ENCODE measurements around the gene THRA. TPM values are rescaled to one million over a fixed set of nuclear protein-coding genes. Genes with fewer than 3 reads are reported as not detected.
A peak's percentile ranks its signal among the peaks of the same experiment; 100 is the strongest.

Gene THRA
- total and polyA plus RNA-seq, 2 donors from 2014 or later = 40.8 to 63.9 TPM

DNA sequence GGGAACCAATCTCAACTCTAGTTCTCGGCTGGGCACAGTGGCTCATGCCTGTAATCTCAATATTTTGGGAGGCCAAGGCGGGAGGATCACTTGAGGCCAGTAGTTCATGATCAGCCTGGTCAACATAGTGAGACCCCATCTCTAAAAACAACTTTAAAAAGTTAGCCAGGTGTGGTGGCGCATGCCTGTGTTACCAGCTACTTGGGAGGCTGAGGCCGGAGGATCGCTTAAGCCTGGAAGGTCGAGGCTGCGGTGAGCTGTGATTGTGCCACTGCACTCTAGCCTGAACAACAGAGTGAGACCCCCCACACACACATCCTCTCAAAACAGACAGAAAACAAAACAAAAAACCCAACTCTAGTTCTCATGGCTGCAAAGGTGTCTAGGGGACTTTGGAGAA is 4.9 kb downstream of the THRA start:
- no peak for FAIRE-seq
- TF ChIP-seq, protein P1, sequence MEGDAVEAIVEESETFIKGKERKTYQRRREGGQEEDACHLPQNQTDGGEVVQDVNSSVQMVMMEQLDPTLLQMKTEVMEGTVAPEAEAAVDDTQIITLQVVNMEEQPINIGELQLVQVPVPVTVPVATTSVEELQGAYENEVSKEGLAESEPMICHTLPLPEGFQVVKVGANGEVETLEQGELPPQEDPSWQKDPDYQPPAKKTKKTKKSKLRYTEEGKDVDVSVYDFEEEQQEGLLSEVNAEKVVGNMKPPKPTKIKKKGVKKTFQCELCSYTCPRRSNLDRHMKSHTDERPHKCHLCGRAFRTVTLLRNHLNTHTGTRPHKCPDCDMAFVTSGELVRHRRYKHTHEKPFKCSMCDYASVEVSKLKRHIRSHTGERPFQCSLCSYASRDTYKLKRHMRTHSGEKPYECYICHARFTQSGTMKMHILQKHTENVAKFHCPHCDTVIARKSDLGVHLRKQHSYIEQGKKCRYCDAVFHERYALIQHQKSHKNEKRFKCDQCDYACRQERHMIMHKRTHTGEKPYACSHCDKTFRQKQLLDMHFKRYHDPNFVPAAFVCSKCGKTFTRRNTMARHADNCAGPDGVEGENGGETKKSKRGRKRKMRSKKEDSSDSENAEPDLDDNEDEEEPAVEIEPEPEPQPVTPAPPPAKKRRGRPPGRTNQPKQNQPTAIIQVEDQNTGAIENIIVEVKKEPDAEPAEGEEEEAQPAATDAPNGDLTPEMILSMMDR (IDR thresholded peaks at IDR 0.05; ENCODE audit: borderline replicate concordance, extremely low read depth, insufficient read depth) = no peak
- Histone ChIP-seq H3K27me3 (ENCODE audit: control insufficient read depth, insufficient read depth, low read length) (no peaks in the 10 kb centered on the region), H3K27ac (ENCODE audit: low read depth in 2 of 2, low read length in 2 of 2) (peak overlapping the region; percentile 93 to 97), H3K36me3 (ENCODE audit: control insufficient read depth in 2 of 3, insufficient read depth in 3 of 3, low read length in 3 of 3) (no peaks in the 10 kb centered on the region), H3K4me1 (ENCODE audit: control insufficient read depth in 2 of 3, insufficient read depth in 2 of 3, low read depth in 1 of 3, low read length in 3 of 3) (peaks cover 9 to 73% (median 69%) of the 10 kb centered on the region in 3 donors), H3K4me3 (ENCODE audit: low read length in 3 of 3) (no peak overlapping the region), H3K9me3 (ENCODE audit: control insufficient read depth in 2 of 3, insufficient read depth in 1 of 3, low read length in 3 of 3) (no peaks in the 10 kb centered on the region), H3K9ac (ENCODE audit: low read length in 3 of 3) (peak overlapping the region in 1 of 3 donors; percentile 80)
- no peak for DNase-seq
- intact Hi-C loops (cut with DNase I) = no loop called here

DNA sequence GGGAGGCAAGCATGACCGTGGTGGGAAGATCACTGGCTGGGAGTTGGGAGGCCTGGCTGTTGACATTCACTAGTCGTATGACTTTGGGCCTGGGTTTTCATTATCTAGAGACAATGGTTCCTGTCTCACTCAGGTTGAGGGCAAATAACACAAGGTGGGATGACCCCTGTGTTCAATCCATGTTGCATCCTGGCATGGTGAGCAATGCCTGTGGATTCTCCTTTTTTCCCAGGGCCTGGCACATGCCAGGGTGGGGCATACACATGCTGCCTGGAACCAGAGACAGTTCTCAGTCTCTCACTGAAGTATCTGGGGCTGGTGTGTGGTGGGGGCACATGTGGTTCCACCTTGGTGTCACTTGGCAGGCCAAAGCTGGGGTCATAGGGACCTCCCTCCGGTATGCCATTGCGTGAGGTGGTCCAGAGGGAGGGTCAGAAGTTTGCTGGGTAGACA is 5.4 kb downstream of the THRA start:
- FAIRE-seq (no peak), DNase-seq (no peak)
- Histone ChIP-seq H3K36me3 (ENCODE audit: control insufficient read depth in 2 of 3, insufficient read depth in 3 of 3, low read length in 3 of 3) (no peaks in the 10 kb centered on the region), H3K4me3 (ENCODE audit: low read length in 3 of 3) (peak overlapping the region in 2 of 3 donors; percentile 18 to 47), H3K9ac (ENCODE audit: low read length in 3 of 3) (peak overlapping the region in 2 of 3 donors; percentile 58 to 80), H3K4me1 (ENCODE audit: control insufficient read depth in 2 of 3, insufficient read depth in 2 of 3, low read depth in 1 of 3, low read length in 3 of 3) (peaks cover 9 to 77% (median 73%) of the 10 kb centered on the region in 3 donors), H3K27ac (ENCODE audit: low read depth in 2 of 2, low read length in 2 of 2) (peak overlapping the region; percentile 93 to 97), H3K27me3 (ENCODE audit: control insufficient read depth, insufficient read depth, low read length) (no peaks in the 10 kb centered on the region), H3K9me3 (ENCODE audit: control insufficient read depth in 2 of 3, insufficient read depth in 1 of 3, low read length in 3 of 3) (no peaks in the 10 kb centered on the region)
- TF ChIP-seq, protein P1 (IDR thresholded peaks at IDR 0.05; ENCODE audit: borderline replicate concordance, extremely low read depth, insufficient read depth) = no peak
- intact Hi-C loops (cut with DNase I) = no loop called here

DNA sequence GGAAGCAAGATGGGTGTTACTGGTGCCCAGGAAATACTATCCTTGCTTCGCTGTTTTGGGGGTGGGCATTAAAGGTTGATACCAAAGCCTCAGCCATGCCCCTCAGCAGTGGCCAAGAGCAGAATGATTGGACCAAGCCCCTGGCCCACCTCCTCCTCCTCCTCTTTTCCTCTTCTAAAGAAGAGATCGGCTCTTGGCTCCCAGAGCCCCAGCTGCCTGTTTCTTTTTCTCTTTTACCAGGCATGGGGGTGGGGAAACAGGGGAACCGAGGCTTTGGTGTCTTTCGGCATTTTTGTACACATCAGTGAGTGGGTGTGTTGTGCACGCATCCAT is 5.8 kb downstream of the THRA start:
- Histone ChIP-seq H3K4me1 (ENCODE audit: control insufficient read depth in 2 of 3, insufficient read depth in 2 of 3, low read depth in 1 of 3, low read length in 3 of 3) (peaks cover 9 to 81% (median 77%) of the 10 kb centered on the region in 3 donors), H3K9ac (ENCODE audit: low read length in 3 of 3) (peak overlapping the region; percentile 50 to 80 (median 58)), H3K36me3 (ENCODE audit: control insufficient read depth in 2 of 3, insufficient read depth in 3 of 3, low read length in 3 of 3) (no peaks in the 10 kb centered on the region), H3K27me3 (ENCODE audit: control insufficient read depth, insufficient read depth, low read length) (no peaks in the 10 kb centered on the region), H3K4me3 (ENCODE audit: low read length in 3 of 3) (peak overlapping the region; percentile 18 to 52 (median 47)), H3K9me3 (ENCODE audit: control insufficient read depth in 2 of 3, insufficient read depth in 1 of 3, low read length in 3 of 3) (no peaks in the 10 kb centered on the region), H3K27ac (ENCODE audit: low read depth in 2 of 2, low read length in 2 of 2) (peak overlapping the region; percentile 93 to 97)
- TF ChIP-seq, protein P1 (IDR thresholded peaks at IDR 0.05; ENCODE audit: borderline replicate concordance, extremely low read depth, insufficient read depth) = no peak
- FAIRE-seq (no peak), DNase-seq (no peak)
- intact Hi-C loops (cut with DNase I) = no loop called here

All from kidney (tissue), 14 donors.